Spleen (tissue), 7 donors: ENCODE data around the gene HELQ.

Source experiments
- CTCF ChIP-seq, 11 experiments: fragments of 200-600 bp in 7 of 11; fragments of 450-650 bp in 4 of 11; sonication (generic) in 4 of 11; IDR thresholded peaks in 8 of 11; conservative IDR thresholded peaks in 3 of 11; 1 replicate in 7 of 11; 2 replicates in 4 of 11; pipeline versions ENCODE4 v1.4.0 to v1.8.0; 2016 to 2021; ENCODE audit warnings: antibody characterized with exemption in 11 of 11, inconsistent platforms in 4 of 11, mild to moderate bottlenecking in 1 of 11
- POLR2A ChIP-seq, 3 donors: fragments of 450-650 bp; IDR thresholded peaks; one replicate each; pipeline ENCODE4 v1.5.1; 2017; ENCODE audit warnings: antibody characterized with exemption in 3 of 3, mild to moderate bottlenecking in 1 of 3
- POLR2AphosphoS5 ChIP-seq, 3 donors: sonication (generic); formaldehyde crosslinking; IDR thresholded peaks; one replicate each; pipeline ENCODE4 v1.5.1; 2017; ENCODE audit warnings: antibody characterized with exemption in 3 of 3
- donor health status: DM: no; HTN: no; CAD: no; lungs with moderate emphysema.
- donor health status: DM: no; HTN: no; CAD: no.
- donor health status: DM: no; HTN: no; CAD: no.

- TF ChIP-seq CTCF (IDR thresholded peaks at IDR 0.05 in 8 of 11, conservative IDR thresholded peaks at IDR 0.05 in 3 of 11), result no peak
- no peak for TF ChIP-seq POLR2A (IDR thresholded peaks at IDR 0.05)
- TF ChIP-seq POLR2AphosphoS5 (IDR thresholded peaks at IDR 0.05), result no peak
These were observed 66.4 kb downstream of the HELQ start for GRCh38 chr4:83389037-83389720.
